SJSA1 (cell line): ENCODE data around the gene ALKAL2. TPM values are rescaled to one million over a fixed set of nuclear protein-coding genes. Genes with fewer than 3 reads are reported as not detected.

Experiments used
- DNase-seq, 2 experiments: peaks; one replicate each; pipeline ENCODE4 v3.0.0-alpha.2; 2015 to 2020; ENCODE audit warnings: low spot score in 2 of 2, low read depth in 1 of 2
- H3K27ac ChIP-seq: fragments of 250-450 bp; sonication (Bioruptor Pico); 2 replicates; pipeline ENCODE4 v1.5.1; 2020; ENCODE audit warnings: mild to moderate bottlenecking, moderate library complexity
- H3K27me3 ChIP-seq: fragments of 250-450 bp; sonication (Bioruptor Pico); replicated peaks from 2 replicates; pipeline ENCODE4 v1.5.1; 2020; ENCODE audit warnings: mild to moderate bottlenecking, moderate library complexity
- H3K36me3 ChIP-seq: fragments of 250-450 bp; sonication (Bioruptor Pico); 2 replicates; pipeline ENCODE4 v1.5.1; 2020; ENCODE audit warnings: mild to moderate bottlenecking
- H3K4me1 ChIP-seq: fragments of 250-450 bp; sonication (Bioruptor Pico); replicated peaks from 2 replicates; pipeline ENCODE4 v1.6.1; 2021; ENCODE audit warnings: mild to moderate bottlenecking
- H3K4me3 ChIP-seq: fragments of 250-450 bp; sonication (Bioruptor Pico); 2 replicates; pipeline ENCODE4 v1.5.1; 2020; ENCODE audit warnings: mild to moderate bottlenecking
- H3K9me3 ChIP-seq: fragments of 250-450 bp; sonication (Bioruptor Pico); replicated peaks from 2 replicates; pipeline ENCODE4 v1.5.1; 2020; ENCODE audit warnings: mild to moderate bottlenecking
- total RNA-seq: library from RNA; depleted of rRNA; stranded (reverse); fragments of >200 nt; shearing (Covaris generic); gene quantifications from 2 replicates; pipeline ENCODE4 v1.2.3, GENCODE V29; 2014

Gene ALKAL2
- total RNA-seq, 1 experiment from 2014 or later, result not detected

DNA sequence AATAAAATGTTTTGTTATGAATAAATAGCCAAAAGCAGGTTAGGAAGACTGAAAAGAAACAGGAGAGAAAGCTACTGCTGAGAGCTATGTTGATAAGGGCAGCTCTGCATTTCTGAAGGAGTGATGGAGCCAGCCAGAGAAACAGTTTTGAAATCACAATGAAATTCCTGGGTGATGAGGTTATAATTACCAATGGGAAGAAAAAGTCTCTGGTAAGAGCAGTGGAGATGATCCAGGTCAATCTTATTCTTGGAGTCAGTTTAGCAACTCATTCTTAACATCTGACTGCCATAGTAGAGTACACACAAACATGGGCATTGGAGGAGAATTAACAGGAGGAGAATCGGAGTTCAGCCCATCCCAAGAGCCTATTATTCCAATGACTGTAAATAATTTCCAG lies 2.4 kb downstream of the ALKAL2 start:
- no peak overlapping the region for H3K27ac ChIP-seq
- peaks cover 23% of the 10 kb centered on the region for H3K4me1 ChIP-seq

DNA sequence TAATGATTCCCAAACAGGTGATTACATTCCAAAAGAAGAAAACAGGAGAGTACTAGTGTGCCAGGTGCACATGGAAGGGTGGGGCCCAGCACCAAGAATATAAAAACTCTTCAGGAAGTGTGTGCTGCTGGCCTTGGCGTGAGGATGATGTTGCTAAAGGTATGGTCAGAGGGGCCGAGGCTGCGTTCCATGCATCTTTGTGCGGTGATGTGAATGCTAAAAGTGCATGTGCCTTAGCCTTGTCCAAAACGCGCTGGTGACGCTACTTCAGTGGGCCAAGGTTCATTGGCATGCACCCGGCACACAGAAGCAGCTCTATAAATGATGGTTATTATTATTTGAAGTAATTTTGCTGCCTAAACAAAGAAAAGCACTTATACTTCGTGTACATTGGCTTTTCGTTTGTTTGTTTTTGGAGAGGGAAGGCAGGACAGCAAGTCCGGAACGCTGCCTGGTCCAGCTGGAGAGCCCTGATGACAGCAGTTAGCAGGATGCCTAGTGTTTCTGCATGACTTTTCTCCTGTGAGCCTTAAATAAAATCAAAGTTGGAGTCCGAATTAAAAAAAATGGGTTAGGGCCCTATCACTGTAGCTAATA lies 2.9 kb downstream of the ALKAL2 start:
- Histone ChIP-seq H3K27ac (no peak overlapping the region), H3K36me3 (peaks cover 18% of the 10 kb centered on the region), H3K4me1 (peaks cover 23% of the 10 kb centered on the region), H3K9me3 (no peaks in the 10 kb centered on the region), H3K4me3 (no peak overlapping the region), H3K27me3 (peaks cover 35% of the 10 kb centered on the region)
- DNase-seq, result no peak

More for the DNA sequence above, 2.4 kb downstream of the ALKAL2 start:
- peaks cover 41% of the 10 kb centered on the region for H3K27me3 ChIP-seq
- peak in 1 of 2 experiments; percentile 6 for DNase-seq
- H3K4me3 ChIP-seq, result no peak overlapping the region
- H3K9me3 ChIP-seq, result no peaks in the 10 kb centered on the region
- peaks cover 16% of the 10 kb centered on the region; the same call in 1 of the 2 replicates for H3K36me3 ChIP-seq

- Histone ChIP-seq H3K27ac (no peak overlapping the region), H3K4me3 (no peak overlapping the region), H3K4me1 (peaks cover 15% of the 10 kb centered on the region), H3K9me3 (no peaks in the 10 kb centered on the region), H3K27me3 (peaks cover 27% of the 10 kb centered on the region), H3K36me3 (peaks cover 23% of the 10 kb centered on the region)
- DNase-seq, result no peak
Measured at GRCh38 chr2:283996-284794, 3.7 kb downstream of the ALKAL2 start.

- Histone ChIP-seq H3K27me3 (peaks cover 18% of the 10 kb centered on the region), H3K9me3 (no peaks in the 10 kb centered on the region), H3K4me3 (no peak overlapping the region), H3K4me1 (0 out of 2 replicates have a peak, but pooled peaks cover 7% of the 10 kb centered on the region), H3K36me3 (peaks cover 36% of the 10 kb centered on the region), H3K27ac (no peak overlapping the region)
- DNase-seq, result no peak
Measured at GRCh38 chr2:282371-283263, 5.3 kb downstream of the ALKAL2 start.

DNA sequence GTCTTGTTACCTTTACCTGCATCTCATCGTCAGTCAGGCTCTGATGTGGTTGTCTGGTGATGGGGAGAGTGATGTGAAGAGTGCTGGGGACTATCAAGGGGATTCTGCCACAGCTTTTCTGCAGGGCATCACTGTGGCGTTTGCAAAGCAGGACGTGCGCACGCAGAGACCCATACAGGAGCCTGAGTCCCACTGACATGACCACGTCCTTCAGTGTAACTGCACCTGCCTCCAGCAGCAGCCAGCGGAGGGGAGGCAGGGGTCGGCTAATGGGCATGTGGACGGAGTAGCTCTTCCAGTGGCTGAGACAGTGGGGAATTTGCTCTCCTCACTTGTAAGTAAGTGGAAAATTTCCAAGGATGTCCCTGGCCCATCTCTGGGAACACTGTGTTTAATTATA lies 6.5 kb downstream of the ALKAL2 start:
- DNase-seq, result no peak

DNA sequence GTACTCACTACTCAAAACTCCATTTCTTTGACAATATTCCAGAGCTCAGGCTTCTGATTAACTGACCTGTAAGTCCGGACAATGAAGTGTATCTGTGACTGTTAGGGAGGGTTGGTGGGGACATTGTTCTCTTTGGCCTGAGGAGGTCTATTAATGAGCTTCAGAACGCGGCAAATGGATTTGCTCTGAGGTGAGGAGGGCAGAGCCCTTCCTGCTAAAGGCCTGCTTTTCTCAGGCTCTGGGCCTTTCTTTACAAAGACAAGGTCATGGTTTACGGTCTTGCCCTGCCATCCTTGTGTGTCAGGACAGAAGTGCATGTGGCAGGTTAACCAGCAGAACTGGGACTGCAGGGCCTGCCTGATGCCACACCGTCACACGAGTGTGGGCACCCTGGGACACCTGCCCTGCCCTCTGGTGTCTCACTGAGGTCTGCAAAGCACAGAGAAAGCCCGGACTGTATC lies 7.2 kb downstream of the ALKAL2 start:
- 0 out of 2 replicates have a peak, but pooled peaks cover 7% of the 10 kb centered on the region for H3K4me1 ChIP-seq
- DNase-seq, result no peak

More for the DNA sequence above, 6.5 kb downstream of the ALKAL2 start:
- H3K36me3 ChIP-seq, result peaks cover 49% of the 10 kb centered on the region
- H3K27me3 ChIP-seq, result peaks cover 6% of the 10 kb centered on the region; the same call in 1 of the 2 replicates
- no peak overlapping the region for H3K27ac ChIP-seq
- no peaks in the 10 kb centered on the region for H3K9me3 ChIP-seq
- H3K4me3 ChIP-seq, result no peak overlapping the region
- 0 out of 2 replicates have a peak, but pooled peaks cover 7% of the 10 kb centered on the region for H3K4me1 ChIP-seq

DNA sequence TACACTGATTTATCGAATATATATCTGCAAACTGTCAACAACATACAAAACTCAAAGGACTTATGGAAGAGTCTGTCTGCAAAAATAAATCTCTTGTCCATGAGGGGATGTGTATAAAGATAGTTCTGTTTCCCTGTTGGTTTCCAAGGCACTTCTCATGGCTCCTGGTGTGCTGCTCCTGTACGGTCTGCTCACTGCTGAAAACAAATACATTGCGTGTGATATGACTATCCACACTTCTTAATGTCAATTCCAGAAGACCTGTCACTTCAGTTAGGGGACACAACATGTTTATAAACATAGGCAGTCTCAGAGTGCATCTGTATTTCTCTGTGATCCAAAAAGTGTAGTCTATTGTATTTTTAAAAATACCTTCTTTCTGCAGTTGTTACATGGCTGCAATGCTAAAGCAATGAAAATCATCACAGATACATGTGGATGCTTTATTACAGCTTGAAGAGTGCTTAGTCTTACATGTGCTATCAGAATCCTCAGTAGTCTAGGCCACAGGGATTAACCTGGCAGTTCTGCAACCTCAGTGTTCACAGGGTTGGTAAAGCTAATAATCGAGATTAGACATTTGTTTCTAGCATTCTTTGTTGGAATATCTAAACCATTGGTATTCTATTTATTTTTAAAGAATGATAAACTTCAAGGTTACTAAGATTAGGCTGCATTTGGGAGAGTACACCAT lies 7.8 kb downstream of the ALKAL2 start:
- DNase-seq, result no peak
- H3K27me3 ChIP-seq, result no peaks in the 10 kb centered on the region
- no peak overlapping the region for H3K4me3 ChIP-seq
- peaks cover 61% of the 10 kb centered on the region for H3K36me3 ChIP-seq
- H3K9me3 ChIP-seq, result no peaks in the 10 kb centered on the region
- 0 out of 2 replicates have a peak, but pooled peaks cover under 1% of the 10 kb centered on the region for H3K4me1 ChIP-seq
- no peak overlapping the region for H3K27ac ChIP-seq

More for the DNA sequence above, 7.2 kb downstream of the ALKAL2 start:
- Histone ChIP-seq H3K27me3 (no peaks in the 10 kb centered on the region; the same call in 1 of the 2 replicates), H3K9me3 (no peaks in the 10 kb centered on the region), H3K36me3 (peaks cover 56% of the 10 kb centered on the region), H3K4me3 (no peak overlapping the region), H3K27ac (no peak overlapping the region)

- Histone ChIP-seq H3K4me3 (no peak overlapping the region), H3K27me3 (no peaks in the 10 kb centered on the region), H3K27ac (no peak overlapping the region), H3K4me1 (no peaks in the 10 kb centered on the region), H3K36me3 (peaks cover 69% of the 10 kb centered on the region), H3K9me3 (no peaks in the 10 kb centered on the region)
- no peak for DNase-seq
Measured at GRCh38 chr2:279366-279765, 8.5 kb downstream of the ALKAL2 start.

- Histone ChIP-seq H3K4me1 (no peaks in the 10 kb centered on the region), H3K27me3 (no peaks in the 10 kb centered on the region), H3K9me3 (no peaks in the 10 kb centered on the region), H3K27ac (no peak overlapping the region), H3K36me3 (peaks cover 73% of the 10 kb centered on the region), H3K4me3 (no peak overlapping the region)
- DNase-seq, result no peak
Measured at GRCh38 chr2:278927-279320, 9.0 kb downstream of the ALKAL2 start.

GRCh38 chr2:278312-278926 lies 9.5 kb downstream of the ALKAL2 start:
- Histone ChIP-seq H3K36me3 (peaks cover 78% of the 10 kb centered on the region), H3K9me3 (no peaks in the 10 kb centered on the region), H3K4me1 (no peaks in the 10 kb centered on the region), H3K4me3 (no peak overlapping the region), H3K27ac (no peak overlapping the region), H3K27me3 (no peaks in the 10 kb centered on the region)
- DNase-seq, result no peak

DNA sequence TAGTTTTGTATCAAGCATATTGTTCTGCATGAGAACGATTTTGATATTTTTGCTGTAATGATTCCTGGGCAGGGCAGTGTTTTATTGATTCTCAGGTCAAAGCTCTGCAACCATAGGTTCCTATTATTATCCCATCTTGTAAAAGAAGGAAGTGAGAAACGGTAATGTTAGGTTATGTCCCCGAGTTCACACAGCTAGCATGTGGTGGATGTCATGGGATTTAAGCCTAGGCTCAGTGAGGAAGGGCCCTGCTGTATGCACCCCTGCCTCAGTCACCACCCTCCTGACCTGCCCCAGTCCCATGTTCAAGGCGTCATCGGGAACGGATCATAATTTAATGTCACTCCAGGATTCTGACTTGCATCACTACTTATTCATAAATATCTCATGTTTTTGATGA lies 12.4 kb downstream of the ALKAL2 start:
- Histone ChIP-seq H3K9me3 (no peaks in the 10 kb centered on the region), H3K4me1 (no peaks in the 10 kb centered on the region), H3K27me3 (no peaks in the 10 kb centered on the region), H3K27ac (no peak overlapping the region), H3K36me3 (peaks cover 76% of the 10 kb centered on the region), H3K4me3 (no peak overlapping the region)
- DNase-seq, result no peak

DNA sequence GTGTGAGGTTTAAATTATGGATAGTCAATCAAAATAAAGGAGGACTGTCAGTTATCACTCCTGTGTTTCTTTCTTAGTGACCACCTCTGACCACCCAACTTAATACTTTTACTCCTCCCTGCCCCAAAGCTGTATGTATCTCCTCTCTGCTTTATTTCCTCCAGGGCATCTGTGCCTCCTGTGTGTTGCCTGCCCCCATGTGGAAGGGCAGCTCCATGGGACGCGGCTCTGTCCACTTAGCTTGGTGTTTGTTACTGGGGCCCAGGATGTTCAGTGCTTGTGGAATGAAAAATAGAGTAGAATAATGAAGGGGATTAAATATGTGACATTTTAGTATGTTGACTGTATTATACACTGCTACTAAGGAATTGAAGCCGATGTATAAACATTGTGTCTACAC lies 13.4 kb downstream of the ALKAL2 start:
- H3K36me3 ChIP-seq, result peaks cover 79% of the 10 kb centered on the region
- H3K27me3 ChIP-seq, result no peaks in the 10 kb centered on the region
- no peaks in the 10 kb centered on the region for H3K4me1 ChIP-seq
- no peaks in the 10 kb centered on the region for H3K9me3 ChIP-seq
- DNase-seq, result no peak
- H3K4me3 ChIP-seq, result no peak overlapping the region
- H3K27ac ChIP-seq, result no peak overlapping the region

DNA sequence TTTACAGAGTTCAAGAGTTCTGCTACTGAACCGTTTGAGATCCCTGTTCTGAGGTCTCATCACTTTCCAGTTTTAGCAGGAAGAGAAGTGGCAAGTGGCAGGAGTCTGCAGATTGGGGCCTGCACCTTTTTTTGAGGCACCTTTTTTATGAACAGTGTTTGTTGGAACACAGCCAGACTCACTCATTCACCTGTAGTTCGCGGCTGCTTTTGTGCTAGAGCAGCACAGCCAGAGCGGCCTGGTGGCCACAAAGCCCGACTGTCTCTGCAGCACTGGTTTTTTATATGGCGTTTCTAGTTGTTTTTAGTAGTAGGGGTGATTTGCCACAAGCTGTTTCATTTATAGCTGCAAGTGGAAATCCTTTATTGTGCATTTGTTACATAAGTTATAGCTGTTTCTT lies 14.6 kb downstream of the ALKAL2 start:
- H3K36me3 ChIP-seq, result peaks cover 68% of the 10 kb centered on the region
- H3K9me3 ChIP-seq, result no peaks in the 10 kb centered on the region
- H3K4me3 ChIP-seq, result no peak overlapping the region
- H3K27me3 ChIP-seq, result no peaks in the 10 kb centered on the region
- no peaks in the 10 kb centered on the region for H3K4me1 ChIP-seq
- DNase-seq, result no peak
- no peak overlapping the region for H3K27ac ChIP-seq
